HG03460 (cell line): Measurements from ENCODE around the gene MYNN.

ENCODE experiments used
- ATAC-seq: cut with Tn5 transposase; IDR thresholded peaks from one replicate; pipeline ENCODE4 v1.9.1; 2021; ENCODE audit not compliant: unreplicated experiment

The MYNN gene

DNA sequence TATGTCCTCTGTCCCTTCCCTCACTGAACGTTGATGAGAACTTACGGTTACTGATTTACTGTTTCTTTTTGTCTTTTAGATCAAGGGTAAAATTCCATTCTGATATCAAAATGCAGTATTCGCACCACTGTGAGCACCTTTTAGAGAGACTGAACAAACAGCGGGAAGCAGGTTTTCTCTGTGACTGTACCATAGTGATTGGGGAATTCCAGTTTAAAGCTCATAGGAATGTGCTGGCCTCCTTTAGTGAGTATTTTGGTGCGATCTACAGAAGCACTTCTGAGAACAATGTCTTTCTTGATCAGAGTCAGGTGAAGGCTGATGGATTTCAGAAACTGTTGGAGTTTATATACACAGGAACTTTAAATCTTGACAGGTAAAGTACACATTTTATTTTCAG, 990 bp downstream of the MYNN start:
- no peak for ATAC-seq

GRCh38 chr3:169777822-169778221, 4.6 kb downstream of the MYNN start:
- ATAC-seq, result no peak

GRCh38 chr3:169780742-169781141, 7.5 kb downstream of the MYNN start:
- no peak for ATAC-seq

GRCh38 chr3:169781209-169781855, 8.1 kb downstream of the MYNN start:
- ATAC-seq, result no peak

DNA sequence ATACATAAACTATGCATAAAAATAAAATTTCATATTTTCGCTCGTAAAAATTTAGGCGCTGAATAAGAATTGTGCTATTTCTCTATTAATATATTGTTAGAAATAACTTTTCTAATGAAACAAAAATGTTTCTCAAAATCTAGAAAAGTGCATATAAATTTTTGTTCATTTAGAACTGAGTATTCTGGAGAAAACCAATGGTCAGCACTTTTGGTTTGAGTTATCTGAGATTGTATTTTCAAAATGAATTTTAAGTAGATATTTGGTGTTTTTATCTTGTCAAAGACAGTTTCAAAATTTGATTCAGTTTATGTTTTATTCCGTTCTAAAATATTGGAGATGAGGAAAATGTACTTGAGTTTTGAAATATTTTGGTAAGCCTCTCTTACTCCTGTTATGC, 13.9 kb downstream of the MYNN start:
- ATAC-seq, result no peak

GRCh38 chr3:169787791-169788190, 14.6 kb downstream of the MYNN start:
- no peak for ATAC-seq

GRCh38 chr3:169790219-169790618, 17.0 kb downstream of the MYNN start:
- no peak for ATAC-seq

GRCh38 chr3:169790687-169791429, 17.7 kb downstream of the MYNN start:
- no peak for ATAC-seq

GRCh38 chr3:169792359-169792758, 19.2 kb downstream of the MYNN start:
- no peak for ATAC-seq

- ATAC-seq, result no peak
Observed at GRCh38 chr3:169804681-169805080, 31.5 kb downstream of the MYNN start.

GRCh38 chr3:169809230-169809795, 36.1 kb downstream of the MYNN start:
- no peak for ATAC-seq

DNA sequence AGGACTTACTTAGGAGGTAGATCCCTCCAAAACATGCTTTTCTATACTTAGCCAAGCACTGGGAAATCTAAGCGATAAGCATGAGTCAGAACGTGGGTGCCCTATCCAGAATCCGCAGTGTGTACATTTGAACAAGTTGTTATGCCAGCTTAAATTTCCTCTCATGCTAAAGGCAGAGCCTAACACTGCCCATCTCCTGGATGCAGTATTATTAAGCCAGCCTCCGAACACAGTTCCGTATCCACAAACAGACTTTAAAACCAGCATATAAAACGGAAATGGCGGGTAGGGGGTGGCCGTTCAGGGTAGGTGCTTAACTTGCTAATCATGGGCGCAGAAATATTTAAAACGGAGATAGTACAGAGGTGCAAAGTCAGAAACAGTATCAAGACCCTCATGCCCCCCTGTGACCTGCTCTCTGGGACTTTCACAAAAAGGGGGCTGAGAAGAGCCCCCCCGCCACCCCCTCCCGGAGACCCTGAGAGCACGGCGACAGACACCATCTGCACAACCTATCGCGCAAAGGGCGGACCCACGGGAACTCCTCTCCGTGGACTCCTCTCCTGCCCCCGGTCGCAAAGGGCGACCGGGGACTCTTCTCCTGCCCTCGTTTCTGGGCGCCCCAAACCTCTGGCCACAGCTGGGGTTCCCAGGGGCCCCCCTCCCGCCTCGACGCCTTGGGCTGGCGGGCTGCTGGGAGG, 38.6 kb downstream of the MYNN start:
- peak; percentile 18 for ATAC-seq

GRCh38 chr3:169812332-169813235, 39.4 kb downstream of the MYNN start, which contains the start of the genes LRRC34 and LRRIQ4:
Gene LRRC34 (minus strand): TSS chr3:169812904. CDS start chr3:169812548, 356 bp downstream.
Gene LRRIQ4 (plus strand): TSS chr3:169812870. CDS start chr3:169821922, 9,052 bp downstream.
- ATAC-seq, result peak; percentile 70

DNA sequence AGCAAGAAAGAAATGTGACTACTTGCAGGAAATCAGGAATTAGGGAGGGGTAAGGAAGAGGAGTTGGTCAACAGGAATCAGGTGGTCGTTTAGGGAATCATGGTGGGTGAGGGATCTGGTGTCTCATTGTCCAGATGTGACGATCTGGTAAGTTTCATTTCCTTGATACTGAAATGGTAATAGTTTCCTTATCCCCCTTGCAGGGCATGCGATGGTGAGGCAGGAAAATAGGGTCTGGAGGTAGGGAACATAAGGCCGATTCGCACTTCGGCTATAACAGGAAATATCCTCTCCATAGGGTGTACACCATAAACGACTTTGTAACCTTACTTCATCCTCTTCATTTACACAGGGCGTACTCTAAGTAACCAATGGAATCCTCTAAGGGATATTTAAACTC, 40.1 kb downstream of the MYNN start:
- no peak for ATAC-seq

- peak; percentile 81 for ATAC-seq
Observed at GRCh38 chr3:169813757-169814517, 40.7 kb downstream of the MYNN start.

- no peak for ATAC-seq
Observed at GRCh38 chr3:169815590-169816150, 42.5 kb downstream of the MYNN start.

- ATAC-seq, result no peak
Observed at GRCh38 chr3:169818316-169818715, 45.1 kb downstream of the MYNN start.

GRCh38 chr3:169822091-169822490, 48.9 kb downstream of the MYNN start:
- ATAC-seq, result no peak

- ATAC-seq, result no peak
Observed at GRCh38 chr3:169822540-169822939, 49.3 kb downstream of the MYNN start.
